GM21367 (cell line): ENCODE data around the gene GGT5.
"Not testable (repeated sequence)": the region's sequence is repeated elsewhere in the genome, so short reads cannot be mapped to it uniquely, and the experiment has no call there.

ENCODE experiments used
- ATAC-seq: cut with Tn5 transposase; IDR thresholded peaks from one replicate; pipeline ENCODE4 v1.9.1; 2021; ENCODE audit not compliant: unreplicated experiment

Gene GGT5

GRCh38 chr22:24206460-24207263 lies 38.2 kb downstream of the GGT5 start:
- not testable (repeated sequence) for ATAC-seq

- no peak for ATAC-seq
Measured at GRCh38 chr22:24205438-24206195, 39.3 kb downstream of the GGT5 start.

DNA sequence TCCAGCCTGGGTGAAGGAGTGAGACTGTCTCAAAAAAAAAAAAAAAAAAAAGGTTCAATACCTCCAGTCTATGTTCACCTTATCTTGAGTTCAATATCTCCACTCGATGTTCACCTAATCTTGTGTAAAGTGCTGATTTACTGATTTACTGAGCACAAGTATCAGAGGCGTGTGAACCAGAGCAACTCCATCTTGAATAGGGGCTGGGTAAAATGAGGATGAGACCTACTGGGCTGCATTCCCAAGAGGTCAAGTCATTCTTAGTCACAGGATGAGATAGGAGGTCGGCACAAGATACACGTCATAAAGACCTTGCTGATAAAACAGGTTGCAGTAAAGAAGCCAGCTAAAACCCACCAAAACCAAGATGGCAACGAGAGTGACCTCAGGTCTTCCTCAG lies 41.0 kb downstream of the GGT5 start:
- not testable (repeated sequence) for ATAC-seq

DNA sequence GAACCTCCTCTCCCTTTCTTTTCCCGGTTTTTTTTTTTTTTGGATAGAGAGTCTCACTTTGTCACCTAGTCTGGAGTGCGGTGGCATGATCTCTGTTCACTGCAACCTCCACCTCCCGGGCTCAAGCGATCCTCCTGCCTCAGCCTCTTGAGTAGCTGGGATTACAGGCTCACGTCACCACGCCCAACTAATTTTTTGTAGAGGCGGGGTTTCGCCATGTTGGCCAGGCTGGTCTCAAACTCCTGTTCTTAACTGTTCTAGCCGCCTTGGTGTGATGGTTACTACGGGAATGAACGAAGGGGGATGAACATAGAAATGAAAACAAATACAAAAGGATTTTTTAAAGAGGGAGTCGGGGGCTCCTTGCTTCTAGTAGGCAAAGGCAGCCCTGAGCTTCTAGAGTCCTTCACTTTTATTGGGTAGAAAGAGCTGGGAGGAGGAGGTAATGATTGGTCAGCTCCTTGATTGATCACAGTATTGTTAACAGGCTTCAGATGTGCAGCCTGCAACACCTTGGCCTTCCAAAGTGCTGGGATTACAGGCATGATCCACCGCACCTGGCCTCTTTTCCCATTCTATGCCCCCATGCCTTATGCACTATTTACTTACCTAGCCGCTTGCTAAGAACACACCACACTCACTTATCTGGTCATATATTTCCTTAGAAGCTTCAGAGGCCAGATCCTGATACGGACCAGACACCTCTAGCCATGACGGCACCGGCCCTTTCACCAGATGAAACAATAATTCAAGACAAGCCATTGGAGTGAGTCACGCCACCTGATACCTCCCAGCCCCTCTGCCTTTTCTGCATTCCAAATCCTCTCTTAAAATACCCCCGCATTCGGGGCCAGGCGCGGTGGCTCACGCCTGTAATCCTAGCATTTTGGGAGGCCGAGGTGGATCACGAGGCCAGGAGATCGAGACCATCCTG lies 42.9 kb downstream of the GGT5 start:
- ATAC-seq = no peak

DNA sequence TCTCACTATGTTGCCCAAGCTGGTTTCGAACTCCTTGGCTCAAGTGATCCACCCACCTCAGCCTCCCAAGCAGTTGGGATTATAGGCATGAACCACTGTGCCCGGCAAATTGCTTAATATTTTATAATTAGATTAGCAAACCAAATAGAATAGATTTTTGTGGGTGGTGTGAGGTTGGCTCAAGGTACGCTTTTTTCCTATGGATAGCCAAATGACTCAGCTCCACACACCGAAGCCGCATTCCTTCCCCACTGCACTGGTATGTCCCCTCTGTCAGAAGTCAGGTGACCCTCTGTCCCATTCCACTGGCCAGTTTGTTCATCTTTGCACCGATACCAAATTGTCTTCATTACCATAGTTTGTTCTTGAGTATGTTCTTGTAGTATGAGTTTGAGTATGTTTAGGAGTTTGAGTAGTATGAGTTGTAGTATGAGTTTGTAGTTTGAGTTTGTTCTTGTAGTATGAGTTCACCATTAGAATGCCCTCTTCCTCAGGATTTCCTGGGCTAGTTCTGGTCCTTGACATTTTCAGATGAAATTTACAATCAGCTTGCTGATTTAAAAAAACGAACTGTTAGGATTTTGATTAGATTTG lies 44.2 kb downstream of the GGT5 start:
- ATAC-seq = no peak

- no peak for ATAC-seq
Measured at GRCh38 chr22:24198682-24199052, 46.2 kb downstream of the GGT5 start.

- no peak for ATAC-seq
Measured at GRCh38 chr22:24191893-24192292, 53.0 kb downstream of the GGT5 start.

- ATAC-seq = no peak
Measured at GRCh38 chr22:24191381-24191841, 53.5 kb downstream of the GGT5 start.

- ATAC-seq = no peak
Measured at GRCh38 chr22:24190596-24191208, 54.2 kb downstream of the GGT5 start.

GRCh38 chr22:24190159-24190540 lies 54.7 kb downstream of the GGT5 start:
- no peak for ATAC-seq

DNA sequence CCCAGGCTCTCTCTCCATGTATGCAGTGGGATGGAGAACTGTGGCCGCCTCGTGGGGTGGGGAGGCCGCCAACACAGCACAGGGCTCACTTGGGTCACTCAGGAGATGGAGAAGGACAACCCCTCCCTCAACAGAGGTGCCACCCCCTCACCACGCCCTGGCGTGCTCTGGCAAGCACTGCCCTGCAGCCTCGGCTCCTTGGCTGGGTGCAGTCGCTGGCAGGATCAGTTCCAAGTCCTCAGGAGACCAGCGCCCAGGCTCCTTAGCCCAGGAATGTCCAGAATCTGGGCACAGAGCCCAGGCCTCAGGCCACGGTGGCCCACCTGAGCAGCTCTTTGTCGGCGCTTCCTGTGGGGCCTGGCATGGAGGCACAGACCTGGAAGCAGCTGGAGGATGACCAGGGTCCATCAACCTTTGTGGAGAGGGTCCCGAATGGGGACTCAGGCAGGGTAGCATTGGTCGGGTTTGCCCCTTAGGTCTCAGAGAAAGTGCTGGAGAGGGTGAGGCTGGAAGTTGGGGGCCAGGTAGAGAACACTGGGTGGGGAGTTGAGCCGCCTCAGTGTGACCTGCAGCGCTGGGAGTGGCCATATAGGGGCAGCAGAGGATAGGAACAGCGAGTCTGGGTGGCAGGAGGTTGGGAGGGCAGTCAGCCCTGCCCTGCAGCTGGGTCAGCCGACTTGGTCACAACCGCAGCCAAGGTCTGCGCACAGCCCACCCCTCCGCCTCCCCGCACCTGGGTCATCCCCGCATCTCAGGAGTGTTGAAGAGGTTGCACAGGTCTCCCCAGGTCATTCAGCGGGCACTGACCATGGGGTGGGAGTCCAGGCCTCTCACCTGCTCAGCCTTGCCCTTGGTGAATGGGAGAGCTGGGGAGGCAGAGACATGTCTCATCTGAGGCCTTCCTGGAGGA lies 55.4 kb downstream of the GGT5 start:
- no peak for ATAC-seq

DNA sequence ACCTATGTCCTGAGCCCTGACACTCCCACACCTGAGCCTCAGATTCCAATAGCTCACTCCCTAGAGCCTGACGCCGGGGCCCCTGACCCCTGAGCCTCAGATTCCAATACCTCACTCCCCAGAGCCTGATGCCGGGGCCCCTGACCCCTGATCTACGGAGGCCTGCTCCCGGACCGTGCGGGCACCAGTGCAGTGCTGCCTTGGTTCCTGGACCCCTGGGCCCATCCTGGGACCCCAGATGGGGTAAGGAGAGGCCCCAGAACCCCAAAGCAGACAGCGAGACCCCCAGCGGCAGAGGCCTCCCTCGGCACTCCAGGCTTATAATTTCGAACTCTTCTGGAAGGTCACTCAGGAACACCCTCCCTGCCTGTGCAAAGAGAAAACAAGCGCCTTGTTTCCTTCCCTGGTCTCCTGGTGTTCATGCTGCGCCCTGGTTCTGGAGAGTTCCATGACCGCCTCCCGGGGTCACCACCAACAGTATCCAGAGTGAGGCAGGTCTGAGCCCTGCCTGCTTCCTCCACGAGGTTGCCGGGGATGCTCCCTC lies 56.1 kb downstream of the GGT5 start:
- no peak for ATAC-seq

- ATAC-seq = no peak
Measured at GRCh38 chr22:24187731-24188644, 56.9 kb downstream of the GGT5 start.

DNA sequence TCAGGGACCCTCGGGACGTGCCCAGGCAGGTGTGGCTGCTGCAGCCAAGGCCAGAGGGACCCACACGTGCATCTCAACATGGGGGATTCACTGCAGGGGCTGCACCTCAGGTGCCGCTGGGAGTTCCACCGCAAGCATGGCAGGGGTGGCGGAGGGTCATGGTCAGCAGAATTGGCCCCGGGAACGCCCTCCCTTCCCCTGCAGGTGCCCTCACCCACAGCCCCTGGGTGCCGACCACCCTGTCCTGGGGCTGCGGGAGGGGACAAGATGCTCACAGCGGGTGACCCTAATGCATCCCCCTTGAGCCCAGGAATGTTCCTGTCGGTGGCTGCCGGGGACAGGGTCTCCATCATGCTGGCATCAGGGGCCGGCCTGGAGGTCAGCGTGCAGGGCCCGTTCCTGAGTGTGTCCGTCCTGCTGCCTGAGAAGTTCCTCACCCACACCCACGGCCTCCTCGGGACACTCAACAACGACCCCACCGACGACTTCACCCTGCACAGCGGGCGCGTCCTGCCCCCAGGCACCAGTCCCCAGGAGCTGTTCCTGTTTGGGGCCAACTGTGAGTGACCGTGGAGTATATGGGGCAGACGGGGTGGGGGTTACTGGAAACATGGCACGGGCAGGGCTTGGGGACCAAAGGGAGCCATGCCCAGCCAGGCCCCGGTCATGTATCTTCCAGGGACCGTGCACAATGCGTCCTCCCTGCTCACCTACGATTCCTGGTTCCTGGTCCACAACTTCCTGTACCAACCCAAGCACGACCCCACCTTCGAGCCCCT lies 57.8 kb downstream of the GGT5 start:
- no peak for ATAC-seq

DNA sequence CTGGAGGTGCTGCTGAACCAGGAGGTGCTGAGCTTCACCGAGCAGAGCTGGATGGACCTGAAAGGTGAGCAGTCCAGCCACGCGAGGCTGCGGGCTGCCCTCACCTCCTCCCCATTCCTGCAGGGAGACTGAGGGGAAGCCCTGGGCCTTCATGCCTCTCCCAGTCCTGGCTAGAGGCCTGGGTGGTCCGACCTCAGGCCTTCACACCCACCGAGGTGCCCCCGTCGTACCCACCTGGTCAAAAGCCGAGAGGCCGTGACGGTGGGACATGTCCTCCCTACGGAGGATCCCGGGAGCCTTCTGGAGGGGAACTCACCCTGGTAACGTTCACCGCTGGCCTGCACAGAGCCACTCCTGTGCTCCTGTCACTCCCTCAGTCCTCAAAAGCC lies 58.5 kb downstream of the GGT5 start:
- no peak for ATAC-seq

- ATAC-seq = no peak
Measured at GRCh38 chr22:24185501-24186351, 59.2 kb downstream of the GGT5 start.
